A673 (cell line): Measurements from ENCODE around the gene EPS15.

Experiments
- CTCF ChIP-seq: fragments of 300-800, 200-600 bp; sonication (generic); conservative IDR thresholded peaks from 2 replicates; pipeline ENCODE4 v1.5.1; 2017; ENCODE audit warnings: low read depth, mild to moderate bottlenecking, antibody characterized with exemption, low read length, moderate library complexity, mixed read lengths
- EZH2 ChIP-seq: fragments of 200-600 bp; sonication (generic); IDR thresholded peaks from 2 replicates; pipeline ENCODE4 v1.6.1; 2017; ENCODE audit warnings: borderline replicate concordance, low read depth, mild to moderate bottlenecking, mixed read lengths, antibody characterized with exemption, low read length; ENCODE audit not compliant: poor library complexity, severe bottlenecking

GRCh38 chr1:51306950-51307349 lies 212.1 kb downstream of the EPS15 start:
- no peak for TF ChIP-seq CTCF
- TF ChIP-seq EZH2, result no peak
